ENCODE results near the gene TENT4A.

Gene TENT4A

GRCh38 chr5:6673031-6673430 is 40.2 kb upstream of the TENT4A start:
- Histone ChIP-seq H3K27me3 (ENCODE audit: control insufficient read depth in 3 of 3, insufficient read depth in 3 of 3, low read depth in 1 of 3, low read length in 3 of 3) (no peaks in the 10 kb centered on the region), H2AK5ac (ENCODE audit: low read depth, low read length) (no peak overlapping the region), H3K4ac (ENCODE audit: low read length) (no peak overlapping the region), H3K36me3 (replicated peaks in 1 of 2; ENCODE audit: control insufficient read depth in 2 of 2, insufficient read depth in 2 of 2, low read length in 2 of 2) (peaks cover 3 to 15% of the 10 kb centered on the region in 2 donors), H3K27ac (replicated peaks; ENCODE audit: low read length) (no peak overlapping the region), H2AFZ (ENCODE audit: low read length) (no peak overlapping the region), H3K79me1 (ENCODE audit: low read depth, low read length) (no peaks in the 10 kb centered on the region), H3K18ac (ENCODE audit: low read length) (no peak overlapping the region), H2BK15ac (ENCODE audit: low read length) (no peak overlapping the region), H3K4me1 (ENCODE audit: control insufficient read depth in 2 of 2, insufficient read depth in 1 of 2, low read depth in 1 of 2, low read length in 2 of 2) (no peaks in the 10 kb centered on the region), H2BK12ac (ENCODE audit: low read length) (no peak overlapping the region), H3K4me2 (ENCODE audit: insufficient read depth, low read length, poor library complexity, severe bottlenecking) (no peak overlapping the region), H3K9me3 (replicated peaks in 1 of 2; ENCODE audit: control insufficient read depth in 2 of 2, insufficient read depth in 1 of 2, low read depth in 1 of 2, low read length in 2 of 2) (peaks cover 5 to 15% of the 10 kb centered on the region in 2 donors), H3K4me3 (ENCODE audit: low read length in 2 of 2) (no peak overlapping the region), H2BK120ac (ENCODE audit: low read depth, low read length) (no peak overlapping the region), H4K8ac (ENCODE audit: low read depth, low read length) (no peak overlapping the region), H2BK5ac (ENCODE audit: low read length) (no peak overlapping the region), H3K14ac (ENCODE audit: low read length) (no peak overlapping the region), H3K23ac (ENCODE audit: low read depth, low read length, poor library complexity) (no peak overlapping the region), H4K91ac (ENCODE audit: low read depth, low read length, poor library complexity) (no peak overlapping the region), H3K9ac (ENCODE audit: low read depth, low read length, poor library complexity) (no peak overlapping the region)
- DNase-seq (ENCODE audit: low spot score) = no peak
- WGBS, 2 donors (ENCODE audit: extremely low coverage in 2 of 2, insufficient read length in 2 of 2, insufficient replicate concordance in 1 of 2) = no CpG with 5 or more reads among the region's 5 CpGs

DNA sequence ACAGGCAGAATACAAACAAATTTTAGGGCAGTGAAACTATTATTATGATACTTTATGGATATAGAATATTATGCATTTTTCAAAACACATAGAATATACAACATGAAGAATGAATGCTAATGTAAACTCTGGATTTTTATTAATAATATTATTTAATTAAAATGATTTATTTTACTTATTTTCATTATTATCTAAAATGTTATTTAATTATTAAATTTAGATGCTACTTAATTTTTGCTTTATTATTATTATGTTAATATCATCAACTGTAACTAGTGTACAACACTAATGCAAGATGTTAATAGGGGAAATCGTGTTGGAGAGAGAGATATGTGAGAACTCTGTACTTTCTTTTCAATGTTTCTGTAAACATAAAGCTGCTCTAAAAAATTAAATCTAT is 39.3 kb upstream of the TENT4A start:
- Histone ChIP-seq H2AK5ac (ENCODE audit: low read depth, low read length) (no peak overlapping the region), H2BK12ac (ENCODE audit: low read length) (no peak overlapping the region), H2BK5ac (ENCODE audit: low read length) (no peak overlapping the region), H3K4me3 (ENCODE audit: low read length in 2 of 2) (no peak overlapping the region), H3K18ac (ENCODE audit: low read length) (no peak overlapping the region), H3K23ac (ENCODE audit: low read depth, low read length, poor library complexity) (no peak overlapping the region), H3K27me3 (ENCODE audit: control insufficient read depth in 3 of 3, insufficient read depth in 3 of 3, low read depth in 1 of 3, low read length in 3 of 3) (no peaks in the 10 kb centered on the region), H2BK15ac (ENCODE audit: low read length) (no peak overlapping the region), H3K27ac (replicated peaks; ENCODE audit: low read length) (no peak overlapping the region), H3K9me3 (replicated peaks in 1 of 2; ENCODE audit: control insufficient read depth in 2 of 2, insufficient read depth in 1 of 2, low read depth in 1 of 2, low read length in 2 of 2) (peaks cover 5 to 15% of the 10 kb centered on the region in 2 donors), H3K36me3 (replicated peaks in 1 of 2; ENCODE audit: control insufficient read depth in 2 of 2, insufficient read depth in 2 of 2, low read length in 2 of 2) (peaks cover 3 to 15% of the 10 kb centered on the region in 2 donors), H3K14ac (ENCODE audit: low read length) (no peak overlapping the region), H3K9ac (ENCODE audit: low read depth, low read length, poor library complexity) (no peak overlapping the region), H3K79me1 (ENCODE audit: low read depth, low read length) (no peaks in the 10 kb centered on the region), H3K4me2 (ENCODE audit: insufficient read depth, low read length, poor library complexity, severe bottlenecking) (no peak overlapping the region), H2AFZ (ENCODE audit: low read length) (no peak overlapping the region), H4K8ac (ENCODE audit: low read depth, low read length) (no peak overlapping the region), H3K4ac (ENCODE audit: low read length) (no peak overlapping the region), H4K91ac (ENCODE audit: low read depth, low read length, poor library complexity) (no peak overlapping the region), H2BK120ac (ENCODE audit: low read depth, low read length) (no peak overlapping the region), H3K4me1 (ENCODE audit: control insufficient read depth in 2 of 2, insufficient read depth in 1 of 2, low read depth in 1 of 2, low read length in 2 of 2) (no peaks in the 10 kb centered on the region)
- no CpG with 5 or more reads among the region's 1 CpG for WGBS, 2 donors (ENCODE audit: extremely low coverage in 2 of 2, insufficient read length in 2 of 2, insufficient replicate concordance in 1 of 2)
- DNase-seq (ENCODE audit: low spot score) = no peak

- H3K18ac ChIP-seq (ENCODE audit: low read length) = no peak overlapping the region
- no peaks in the 10 kb centered on the region for H3K4me1 ChIP-seq (ENCODE audit: control insufficient read depth in 2 of 2, insufficient read depth in 1 of 2, low read depth in 1 of 2, low read length in 2 of 2)
- H4K91ac ChIP-seq (ENCODE audit: low read depth, low read length, poor library complexity) = no peak overlapping the region
- no peak for DNase-seq (ENCODE audit: low spot score)
- no peak overlapping the region for H2BK5ac ChIP-seq (ENCODE audit: low read length)
- H3K9me3 ChIP-seq (replicated peaks in 1 of 2; ENCODE audit: control insufficient read depth in 2 of 2, insufficient read depth in 1 of 2, low read depth in 1 of 2, low read length in 2 of 2) = peaks cover 5 to 15% of the 10 kb centered on the region in 2 donors
- no peak overlapping the region for H3K4me3 ChIP-seq (ENCODE audit: low read length in 2 of 2)
- peaks cover 3 to 15% of the 10 kb centered on the region in 2 donors for H3K36me3 ChIP-seq (replicated peaks in 1 of 2; ENCODE audit: control insufficient read depth in 2 of 2, insufficient read depth in 2 of 2, low read length in 2 of 2)
- H2AFZ ChIP-seq (ENCODE audit: low read length) = no peak overlapping the region
- no peak overlapping the region for H3K23ac ChIP-seq (ENCODE audit: low read depth, low read length, poor library complexity)
- H3K9ac ChIP-seq (ENCODE audit: low read depth, low read length, poor library complexity) = no peak overlapping the region
- no peak overlapping the region for H3K27ac ChIP-seq (replicated peaks; ENCODE audit: low read length)
- no CpG with 5 or more reads among the region's 3 CpGs for WGBS, 2 donors (ENCODE audit: extremely low coverage in 2 of 2, insufficient read length in 2 of 2, insufficient replicate concordance in 1 of 2)
- H2BK12ac ChIP-seq (ENCODE audit: low read length) = no peak overlapping the region
- no peaks in the 10 kb centered on the region for H3K79me1 ChIP-seq (ENCODE audit: low read depth, low read length)
- H2AK5ac ChIP-seq (ENCODE audit: low read depth, low read length) = no peak overlapping the region
- no peak overlapping the region for H2BK120ac ChIP-seq (ENCODE audit: low read depth, low read length)
- no peak overlapping the region for H3K4me2 ChIP-seq (ENCODE audit: insufficient read depth, low read length, poor library complexity, severe bottlenecking)
- no peak overlapping the region for H3K14ac ChIP-seq (ENCODE audit: low read length)
- no peak overlapping the region for H4K8ac ChIP-seq (ENCODE audit: low read depth, low read length)
- no peaks in the 10 kb centered on the region for H3K27me3 ChIP-seq (ENCODE audit: control insufficient read depth in 3 of 3, insufficient read depth in 3 of 3, low read depth in 1 of 3, low read length in 3 of 3)
- no peak overlapping the region for H3K4ac ChIP-seq (ENCODE audit: low read length)
- H2BK15ac ChIP-seq (ENCODE audit: low read length) = no peak overlapping the region
These were observed 38.8 kb upstream of the TENT4A start for GRCh38 chr5:6674421-6674820.

DNA sequence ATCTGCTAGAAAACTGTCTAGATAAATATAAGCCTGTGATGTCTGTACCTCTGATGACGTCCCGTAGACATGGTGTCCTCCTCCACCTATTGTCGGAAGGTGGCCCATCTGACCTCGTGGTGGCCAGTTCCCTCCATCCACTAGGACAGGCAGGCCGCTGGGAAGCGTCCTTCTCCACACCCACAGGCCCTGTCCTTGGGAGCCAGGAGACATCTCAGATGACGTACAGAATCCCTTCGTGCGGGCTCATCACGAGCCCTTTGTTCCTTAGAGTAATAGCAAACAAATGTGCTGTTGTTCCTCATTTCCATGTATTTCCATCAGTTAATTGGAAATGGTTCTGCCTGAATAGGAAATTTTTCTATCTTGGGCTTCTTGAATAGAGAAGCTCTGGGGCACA is 38.3 kb upstream of the TENT4A start:
- Histone ChIP-seq H2AK5ac (ENCODE audit: low read depth, low read length) (no peak overlapping the region), H3K79me1 (ENCODE audit: low read depth, low read length) (no peaks in the 10 kb centered on the region), H2BK15ac (ENCODE audit: low read length) (no peak overlapping the region), H4K91ac (ENCODE audit: low read depth, low read length, poor library complexity) (no peak overlapping the region), H2BK5ac (ENCODE audit: low read length) (no peak overlapping the region), H3K27me3 (ENCODE audit: control insufficient read depth in 3 of 3, insufficient read depth in 3 of 3, low read depth in 1 of 3, low read length in 3 of 3) (no peaks in the 10 kb centered on the region), H2BK12ac (ENCODE audit: low read length) (no peak overlapping the region), H3K9me3 (replicated peaks in 1 of 2; ENCODE audit: control insufficient read depth in 2 of 2, insufficient read depth in 1 of 2, low read depth in 1 of 2, low read length in 2 of 2) (peaks cover 5 to 15% of the 10 kb centered on the region in 2 donors), H4K8ac (ENCODE audit: low read depth, low read length) (no peak overlapping the region), H3K23ac (ENCODE audit: low read depth, low read length, poor library complexity) (no peak overlapping the region), H3K4ac (ENCODE audit: low read length) (no peak overlapping the region), H2AFZ (ENCODE audit: low read length) (no peak overlapping the region), H2BK120ac (ENCODE audit: low read depth, low read length) (no peak overlapping the region), H3K4me2 (ENCODE audit: insufficient read depth, low read length, poor library complexity, severe bottlenecking) (no peak overlapping the region), H3K27ac (replicated peaks; ENCODE audit: low read length) (no peak overlapping the region), H3K14ac (ENCODE audit: low read length) (no peak overlapping the region), H3K9ac (ENCODE audit: low read depth, low read length, poor library complexity) (no peak overlapping the region), H3K4me3 (ENCODE audit: low read length in 2 of 2) (no peak overlapping the region), H3K18ac (ENCODE audit: low read length) (no peak overlapping the region), H3K4me1 (ENCODE audit: control insufficient read depth in 2 of 2, insufficient read depth in 1 of 2, low read depth in 1 of 2, low read length in 2 of 2) (no peaks in the 10 kb centered on the region), H3K36me3 (replicated peaks in 1 of 2; ENCODE audit: control insufficient read depth in 2 of 2, insufficient read depth in 2 of 2, low read length in 2 of 2) (peaks cover 3 to 14% of the 10 kb centered on the region in 2 donors)
- no CpG with 5 or more reads among the region's 10 CpGs for WGBS, 2 donors (ENCODE audit: extremely low coverage in 2 of 2, insufficient read length in 2 of 2, insufficient replicate concordance in 1 of 2)
- DNase-seq (ENCODE audit: low spot score) = no peak
